RWPE2 (cell line): Measurements from ENCODE around the gene TPT1.
A peak's percentile ranks its signal among the peaks of the same experiment; 100 is the strongest.

Experiments
- ATAC-seq: fragments of 200-7000 bp; cut with Tn5 transposase; 3 replicates; pipeline ENCODE4 v1.9.1; 2021; ENCODE audit warnings: low read depth
- DNase-seq: peaks from one replicate; pipeline ENCODE4 v3.0.0-alpha.2; 2020; ENCODE audit warnings: low spot score
- H3K27ac ChIP-seq: fragments of 450-650 bp; 2 replicates; pipeline ENCODE4 v1.5.1; 2017; ENCODE audit warnings: mild to moderate bottlenecking; ENCODE audit not compliant: poor library complexity, severe bottlenecking
- H3K27me3 ChIP-seq: fragments of 250-450 bp; sonication (Bioruptor Pico); 2 replicates; pipeline ENCODE4 v1.5.1; 2021; ENCODE audit warnings: mild to moderate bottlenecking, moderate library complexity; ENCODE audit not compliant: insufficient read depth, poor library complexity, severe bottlenecking
- H3K36me3 ChIP-seq: fragments of 250-450 bp; sonication (Bioruptor Pico); 2 replicates; pipeline ENCODE4 v1.5.1; 2020; ENCODE audit warnings: low read depth, mild to moderate bottlenecking, moderate library complexity
- H3K4me1 ChIP-seq: fragments of 250-450 bp; sonication (Bioruptor Pico); 2 replicates; pipeline ENCODE4 v1.5.1; 2021; ENCODE audit warnings: mild to moderate bottlenecking, moderate library complexity; ENCODE audit not compliant: insufficient read depth, poor library complexity, severe bottlenecking
- H3K4me3 ChIP-seq: fragments of 250-450 bp; sonication (Bioruptor Pico); 2 replicates; pipeline ENCODE4 v1.5.1; 2021; ENCODE audit warnings: mild to moderate bottlenecking, moderate library complexity; ENCODE audit not compliant: severe bottlenecking
- H3K9me3 ChIP-seq: fragments of 250-450 bp; sonication (Bioruptor Pico); 2 replicates; pipeline ENCODE4 v1.5.1; 2021; ENCODE audit warnings: mild to moderate bottlenecking, moderate library complexity; ENCODE audit not compliant: severe bottlenecking
- CTCF ChIP-seq: fragments of 450-650 bp; IDR thresholded peaks from one replicate; pipeline ENCODE4 v1.5.1; 2017; ENCODE audit warnings: mild to moderate bottlenecking, moderate library complexity; ENCODE audit not compliant: poor library complexity, severe bottlenecking

Gene TPT1

GRCh38 chr13:45337395-45337794 lies 3.6 kb downstream of the TPT1 start:
- no peaks in the 10 kb centered on the region for H3K27me3 ChIP-seq
- TF ChIP-seq CTCF, result no peak
- H3K27ac ChIP-seq, result peak overlapping the region; percentile 95
- no peaks in the 10 kb centered on the region for H3K9me3 ChIP-seq
- ATAC-seq, result no peak
- DNase-seq, result no peak
- no peak overlapping the region for H3K4me3 ChIP-seq
- peaks cover 59% of the 10 kb centered on the region for H3K36me3 ChIP-seq
- peaks cover 38% of the 10 kb centered on the region for H3K4me1 ChIP-seq

GRCh38 chr13:45336025-45336800 lies 4.8 kb downstream of the TPT1 start:
- Histone ChIP-seq H3K9me3 (no peaks in the 10 kb centered on the region), H3K27ac (peak overlapping the region; percentile 69), H3K36me3 (peaks cover 58% of the 10 kb centered on the region), H3K4me1 (peaks cover 50% of the 10 kb centered on the region), H3K4me3 (no peak overlapping the region), H3K27me3 (no peaks in the 10 kb centered on the region)
- TF ChIP-seq CTCF, result no peak
- no peak for ATAC-seq
- DNase-seq, result no peak

- Histone ChIP-seq H3K36me3 (peaks cover 55% of the 10 kb centered on the region), H3K27me3 (no peaks in the 10 kb centered on the region), H3K4me1 (peaks cover 54% of the 10 kb centered on the region), H3K27ac (peak overlapping the region; percentile 69), H3K4me3 (no peak overlapping the region), H3K9me3 (no peaks in the 10 kb centered on the region)
- ATAC-seq (no peak), DNase-seq (no peak)
- no peak for TF ChIP-seq CTCF
These were observed 5.5 kb downstream of the TPT1 start for GRCh38 chr13:45335397-45336024.

GRCh38 chr13:45333977-45334922 lies 6.7 kb downstream of the TPT1 start:
- no peak for TF ChIP-seq CTCF
- Histone ChIP-seq H3K27me3 (no peaks in the 10 kb centered on the region), H3K36me3 (peaks cover 44% of the 10 kb centered on the region), H3K9me3 (no peaks in the 10 kb centered on the region), H3K27ac (peak overlapping the region; percentile 69), H3K4me3 (no peak overlapping the region), H3K4me1 (peaks cover 59% of the 10 kb centered on the region)
- ATAC-seq (0 out of 3 replicates have a peak, but pooled peaks have one; percentile 1), DNase-seq (no peak)
